ENCODE results near the gene OSBPL9. TPM values are rescaled to one million over a fixed set of nuclear protein-coding genes. Genes with fewer than 3 reads are reported as not detected.

The OSBPL9 gene
- total and polyA plus RNA-seq, 9 of the 15 experiments (the other 6 are each of a cell fraction or from before 2014, with no cell fraction given), result 43.9 to 217 (median 170) TPM

DNA sequence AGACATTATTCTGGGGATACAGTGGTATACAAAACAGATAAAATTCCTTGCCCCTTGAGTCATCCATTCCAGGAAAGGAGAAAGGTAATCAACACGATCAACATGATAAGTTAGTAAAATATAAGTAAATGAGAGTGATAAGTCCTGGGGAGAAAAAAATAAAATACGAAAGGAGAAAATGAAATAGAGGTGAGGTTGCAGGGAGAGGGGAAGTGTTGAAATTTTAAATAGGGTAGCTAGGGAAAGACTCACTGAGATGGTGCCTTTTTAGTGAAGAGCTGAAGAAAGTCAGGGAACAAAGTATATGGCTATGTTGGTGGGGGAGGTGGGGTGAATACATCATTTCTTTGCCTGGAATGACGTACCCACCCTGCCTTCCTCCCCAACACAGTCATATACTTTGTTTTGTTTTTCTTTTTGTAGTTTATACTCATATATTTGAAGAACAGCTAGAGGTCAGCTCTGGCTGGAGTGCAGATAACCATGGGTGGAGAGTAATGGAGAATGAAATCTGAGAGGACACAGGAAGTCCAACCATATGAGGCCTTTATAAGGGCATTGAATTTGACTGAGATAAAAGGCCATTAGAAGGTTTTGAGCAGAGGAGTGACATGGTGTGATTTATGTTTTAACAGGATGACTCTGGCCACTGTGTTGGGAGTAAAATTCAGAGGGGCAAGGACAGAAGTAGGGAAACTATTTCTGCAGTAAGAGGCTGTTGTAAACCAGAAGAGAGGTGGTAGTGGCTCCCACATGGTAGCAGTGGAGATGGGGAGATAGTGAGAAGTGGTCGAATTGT lies 54.8 kb downstream of the OSBPL9 start (continued):
- TF ChIP-seq, protein P1, sequence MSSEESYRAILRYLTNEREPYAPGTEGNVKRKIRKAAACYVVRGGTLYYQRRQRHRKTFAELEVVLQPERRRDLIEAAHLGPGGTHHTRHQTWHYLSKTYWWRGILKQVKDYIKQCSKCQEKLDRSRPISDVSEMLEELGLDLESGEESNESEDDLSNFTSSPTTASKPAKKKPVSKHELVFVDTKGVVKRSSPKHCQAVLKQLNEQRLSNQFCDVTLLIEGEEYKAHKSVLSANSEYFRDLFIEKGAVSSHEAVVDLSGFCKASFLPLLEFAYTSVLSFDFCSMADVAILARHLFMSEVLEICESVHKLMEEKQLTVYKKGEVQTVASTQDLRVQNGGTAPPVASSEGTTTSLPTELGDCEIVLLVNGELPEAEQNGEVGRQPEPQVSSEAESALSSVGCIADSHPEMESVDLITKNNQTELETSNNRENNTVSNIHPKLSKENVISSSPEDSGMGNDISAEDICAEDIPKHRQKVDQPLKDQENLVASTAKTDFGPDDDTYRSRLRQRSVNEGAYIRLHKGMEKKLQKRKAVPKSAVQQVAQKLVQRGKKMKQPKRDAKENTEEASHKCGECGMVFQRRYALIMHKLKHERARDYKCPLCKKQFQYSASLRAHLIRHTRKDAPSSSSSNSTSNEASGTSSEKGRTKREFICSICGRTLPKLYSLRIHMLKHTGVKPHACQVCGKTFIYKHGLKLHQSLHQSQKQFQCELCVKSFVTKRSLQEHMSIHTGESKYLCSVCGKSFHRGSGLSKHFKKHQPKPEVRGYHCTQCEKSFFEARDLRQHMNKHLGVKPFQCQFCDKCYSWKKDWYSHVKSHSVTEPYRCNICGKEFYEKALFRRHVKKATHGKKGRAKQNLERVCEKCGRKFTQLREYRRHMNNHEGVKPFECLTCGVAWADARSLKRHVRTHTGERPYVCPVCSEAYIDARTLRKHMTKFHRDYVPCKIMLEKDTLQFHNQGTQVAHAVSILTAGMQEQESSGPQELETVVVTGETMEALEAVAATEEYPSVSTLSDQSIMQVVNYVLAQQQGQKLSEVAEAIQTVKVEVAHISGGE (CRISPR knock-in tag; IDR thresholded peaks at IDR 0.05), result peak in 1 of 3 experiments; percentile 92; a peak in 2 of 6 replicates
- TF ChIP-seq ZFX (CRISPR knock-in tag; IDR thresholded peaks at IDR 0.05), result no peak
- TF ChIP-seq CC2D1A (IDR thresholded peaks at IDR 0.05), result no peak
- TF ChIP-seq, protein P2, sequence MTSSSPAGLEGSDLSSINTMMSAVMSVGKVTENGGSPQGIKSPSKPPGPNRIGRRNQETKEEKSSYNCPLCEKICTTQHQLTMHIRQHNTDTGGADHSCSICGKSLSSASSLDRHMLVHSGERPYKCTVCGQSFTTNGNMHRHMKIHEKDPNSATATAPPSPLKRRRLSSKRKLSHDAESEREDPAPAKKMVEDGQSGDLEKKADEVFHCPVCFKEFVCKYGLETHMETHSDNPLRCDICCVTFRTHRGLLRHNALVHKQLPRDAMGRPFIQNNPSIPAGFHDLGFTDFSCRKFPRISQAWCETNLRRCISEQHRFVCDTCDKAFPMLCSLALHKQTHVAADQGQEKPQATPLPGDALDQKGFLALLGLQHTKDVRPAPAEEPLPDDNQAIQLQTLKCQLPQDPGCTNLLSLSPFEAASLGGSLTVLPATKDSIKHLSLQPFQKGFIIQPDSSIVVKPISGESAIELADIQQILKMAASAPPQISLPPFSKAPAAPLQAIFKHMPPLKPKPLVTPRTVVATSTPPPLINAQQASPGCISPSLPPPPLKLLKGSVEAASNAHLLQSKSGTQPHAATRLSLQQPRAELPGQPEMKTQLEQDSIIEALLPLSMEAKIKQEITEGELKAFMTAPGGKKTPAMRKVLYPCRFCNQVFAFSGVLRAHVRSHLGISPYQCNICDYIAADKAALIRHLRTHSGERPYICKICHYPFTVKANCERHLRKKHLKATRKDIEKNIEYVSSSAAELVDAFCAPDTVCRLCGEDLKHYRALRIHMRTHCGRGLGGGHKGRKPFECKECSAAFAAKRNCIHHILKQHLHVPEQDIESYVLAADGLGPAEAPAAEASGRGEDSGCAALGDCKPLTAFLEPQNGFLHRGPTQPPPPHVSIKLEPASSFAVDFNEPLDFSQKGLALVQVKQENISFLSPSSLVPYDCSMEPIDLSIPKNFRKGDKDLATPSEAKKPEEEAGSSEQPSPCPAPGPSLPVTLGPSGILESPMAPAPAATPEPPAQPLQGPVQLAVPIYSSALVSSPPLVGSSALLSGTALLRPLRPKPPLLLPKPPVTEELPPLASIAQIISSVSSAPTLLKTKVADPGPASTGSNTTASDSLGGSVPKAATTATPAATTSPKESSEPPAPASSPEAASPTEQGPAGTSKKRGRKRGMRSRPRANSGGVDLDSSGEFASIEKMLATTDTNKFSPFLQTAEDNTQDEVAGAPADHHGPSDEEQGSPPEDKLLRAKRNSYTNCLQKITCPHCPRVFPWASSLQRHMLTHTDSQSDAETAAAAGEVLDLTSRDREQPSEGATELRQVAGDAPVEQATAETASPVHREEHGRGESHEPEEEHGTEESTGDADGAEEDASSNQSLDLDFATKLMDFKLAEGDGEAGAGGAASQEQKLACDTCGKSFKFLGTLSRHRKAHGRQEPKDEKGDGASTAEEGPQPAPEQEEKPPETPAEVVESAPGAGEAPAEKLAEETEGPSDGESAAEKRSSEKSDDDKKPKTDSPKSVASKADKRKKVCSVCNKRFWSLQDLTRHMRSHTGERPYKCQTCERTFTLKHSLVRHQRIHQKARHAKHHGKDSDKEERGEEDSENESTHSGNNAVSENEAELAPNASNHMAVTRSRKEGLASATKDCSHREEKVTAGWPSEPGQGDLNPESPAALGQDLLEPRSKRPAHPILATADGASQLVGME (CRISPR knock-in tag; IDR thresholded peaks at IDR 0.05), result no peak
- TF ChIP-seq HOXB6 (CRISPR knock-in tag; IDR thresholded peaks at IDR 0.05; ENCODE audit: borderline replicate concordance), result no peak
- no peak for TF ChIP-seq NR4A1 (CRISPR knock-in tag; IDR thresholded peaks at IDR 0.05)
- TF ChIP-seq NR4A1 (tag; IDR thresholded peaks at IDR 0.05), result no peak
- 0 out of 2 replicates have a peak, but pooled peaks have one; percentile 14 for TF ChIP-seq MTA3 (IDR thresholded peaks at IDR 0.05; ENCODE audit: borderline replicate concordance)
- TF ChIP-seq NCOR1 (IDR thresholded peaks at IDR 0.05), result no peak; the same call in 1 of the 2 replicates
- TF ChIP-seq RAD21 (CRISPR knock-in tag; conservative IDR thresholded peaks at IDR 0.05 in 1 of 2, IDR thresholded peaks at IDR 0.05 in 1 of 2), result no peak
- TF ChIP-seq, protein P3, sequence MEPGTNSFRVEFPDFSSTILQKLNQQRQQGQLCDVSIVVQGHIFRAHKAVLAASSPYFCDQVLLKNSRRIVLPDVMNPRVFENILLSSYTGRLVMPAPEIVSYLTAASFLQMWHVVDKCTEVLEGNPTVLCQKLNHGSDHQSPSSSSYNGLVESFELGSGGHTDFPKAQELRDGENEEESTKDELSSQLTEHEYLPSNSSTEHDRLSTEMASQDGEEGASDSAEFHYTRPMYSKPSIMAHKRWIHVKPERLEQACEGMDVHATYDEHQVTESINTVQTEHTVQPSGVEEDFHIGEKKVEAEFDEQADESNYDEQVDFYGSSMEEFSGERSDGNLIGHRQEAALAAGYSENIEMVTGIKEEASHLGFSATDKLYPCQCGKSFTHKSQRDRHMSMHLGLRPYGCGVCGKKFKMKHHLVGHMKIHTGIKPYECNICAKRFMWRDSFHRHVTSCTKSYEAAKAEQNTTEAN (CRISPR knock-in tag; IDR thresholded peaks at IDR 0.05), result no peak
- no peak for TF ChIP-seq SMARCB1 (IDR thresholded peaks at IDR 0.05; ENCODE audit: insufficient read length, low read depth)
- TF ChIP-seq L3MBTL2 (IDR thresholded peaks at IDR 0.05), result no peak
- TF ChIP-seq ZNF436 (CRISPR knock-in tag; IDR thresholded peaks at IDR 0.05), result no peak
- 0 out of 2 replicates have a peak, but pooled peaks have one; percentile 12 for TF ChIP-seq EP300 (IDR thresholded peaks at IDR 0.05; ENCODE audit: low read length)
